H9 (cell line): ENCODE measurements around the gene RPP25. TPM values are rescaled to one million over a fixed set of nuclear protein-coding genes. Genes with fewer than 3 reads are reported as not detected.

Experiments
- DNase-seq: peaks from one replicate; pipeline ENCODE4 v3.0.0-alpha.2; 2017
- H2AFZ ChIP-seq: one replicate; pipeline ENCODE4 v1.6.1; 2013; ENCODE audit warnings: mild to moderate bottlenecking, low read length, control low read depth, moderate library complexity
- H2AK5ac ChIP-seq: 2 replicates; pipeline ENCODE4 v1.6.1; 2013; ENCODE audit warnings: low read length, control low read depth, mixed read lengths; ENCODE audit not compliant: insufficient read length
- H2BK120ac ChIP-seq: one replicate; pipeline ENCODE4 v1.6.1; 2013; ENCODE audit warnings: low read depth, mild to moderate bottlenecking, low read length, control low read depth, inconsistent platforms; ENCODE audit not compliant: poor library complexity, severe bottlenecking
- H2BK12ac ChIP-seq: 2 replicates; pipeline ENCODE4 v1.6.1; 2013; ENCODE audit warnings: low read length, control low read depth, mixed read lengths, low read depth; ENCODE audit not compliant: insufficient read length
- H2BK15ac ChIP-seq: 2 replicates; pipeline ENCODE4 v1.6.1; 2013; ENCODE audit warnings: low read depth, low read length, control low read depth
- H2BK20ac ChIP-seq: one replicate; pipeline ENCODE4 v1.6.1; 2013; ENCODE audit warnings: low read depth, mild to moderate bottlenecking, low read length, control low read depth, inconsistent platforms; ENCODE audit not compliant: poor library complexity, severe bottlenecking
- H2BK5ac ChIP-seq: 2 replicates; pipeline ENCODE4 v1.6.1; 2013; ENCODE audit warnings: low read length, control low read depth, mixed read lengths; ENCODE audit not compliant: insufficient read length
- H3K14ac ChIP-seq: 2 replicates; pipeline ENCODE4 v1.6.1; 2013; ENCODE audit warnings: low read length, control low read depth; ENCODE audit not compliant: insufficient read depth
- H3K18ac ChIP-seq: 2 replicates; pipeline ENCODE4 v1.6.1; 2013; ENCODE audit warnings: low read depth, mild to moderate bottlenecking, mixed read lengths, low read length, control low read depth; ENCODE audit not compliant: insufficient read length
- H3K23ac ChIP-seq: 2 replicates; pipeline ENCODE4 v1.6.1; 2013; ENCODE audit warnings: low read length, control low read depth, mixed read lengths, low read depth; ENCODE audit not compliant: insufficient read length
- H3K23me2 ChIP-seq: 2 replicates; pipeline ENCODE4 v1.6.1; 2013; ENCODE audit warnings: low read depth, mild to moderate bottlenecking, mixed read lengths, low read length, control low read depth; ENCODE audit not compliant: insufficient read length, poor library complexity, severe bottlenecking
- H3K27ac ChIP-seq: 2 replicates; pipeline ENCODE4 v1.5.1; 2013; ENCODE audit warnings: low read length, control low read depth, mixed read lengths, low read depth; ENCODE audit not compliant: insufficient read length
- H3K27me3 ChIP-seq: 2 replicates; pipeline ENCODE4 v1.6.1; 2013; ENCODE audit warnings: low read length, control low read depth, inconsistent platforms; ENCODE audit not compliant: insufficient read depth
- H3K4ac ChIP-seq: 2 replicates; pipeline ENCODE4 v1.6.1; 2013; ENCODE audit warnings: low read depth, mild to moderate bottlenecking, control low read depth, inconsistent platforms, low read length, moderate library complexity
- H3K4me1 ChIP-seq: 2 replicates; pipeline ENCODE4 v1.6.1; 2013; ENCODE audit warnings: low read length, control low read depth, inconsistent platforms; ENCODE audit not compliant: insufficient read depth
- H3K4me2 ChIP-seq: 2 replicates; pipeline ENCODE4 v1.6.1; 2013; ENCODE audit warnings: low read length, control low read depth, mixed read lengths; ENCODE audit not compliant: insufficient read length, insufficient read depth
- H3K56ac ChIP-seq: 2 replicates; pipeline ENCODE4 v1.6.1; 2013; ENCODE audit warnings: low read depth, mild to moderate bottlenecking, mixed read lengths, low read length, control low read depth; ENCODE audit not compliant: insufficient read length
- H3K79me1 ChIP-seq: 2 replicates; pipeline ENCODE4 v1.6.1; 2013; ENCODE audit warnings: low read depth, mild to moderate bottlenecking, moderate library complexity, low read length, control low read depth, inconsistent platforms; ENCODE audit not compliant: insufficient read depth, poor library complexity, severe bottlenecking
- H3K79me2 ChIP-seq: 2 replicates; pipeline ENCODE4 v1.6.1; 2013; ENCODE audit warnings: low read length, control low read depth, inconsistent platforms; ENCODE audit not compliant: insufficient read depth
- H3K9ac ChIP-seq: 2 replicates; pipeline ENCODE4 v1.6.1; 2013; ENCODE audit warnings: low read length, control low read depth, mixed read lengths; ENCODE audit not compliant: insufficient read length; ENCODE audit errors: extremely low read depth
- H3K9me3 ChIP-seq: one replicate; pipeline ENCODE4 v1.6.1; 2013; ENCODE audit warnings: low read depth, low read length, inconsistent platforms; ENCODE audit not compliant: control insufficient read depth
- H3T11ph ChIP-seq: one replicate; pipeline ENCODE4 v1.6.1; 2013; ENCODE audit warnings: mild to moderate bottlenecking, low read length, control low read depth, inconsistent platforms
- H4K20me1 ChIP-seq: one replicate; pipeline ENCODE4 v1.6.1; 2013; ENCODE audit not compliant: control insufficient read depth, insufficient read length, insufficient read depth
- H4K5ac ChIP-seq: 2 replicates; pipeline ENCODE4 v1.6.1; 2013; ENCODE audit warnings: low read depth, mild to moderate bottlenecking, mixed read lengths, low read length, control low read depth; ENCODE audit not compliant: insufficient read length
- H4K8ac ChIP-seq: replicated peaks from 2 replicates; pipeline ENCODE4 v1.6.1; 2013; ENCODE audit warnings: low read length, control low read depth, mixed read lengths, low read depth; ENCODE audit not compliant: insufficient read length
- H4K91ac ChIP-seq: 2 replicates; pipeline ENCODE4 v1.6.1; 2013; ENCODE audit warnings: low read depth, mild to moderate bottlenecking, moderate library complexity, mixed read lengths, low read length, control low read depth; ENCODE audit not compliant: insufficient read length
- H3K27ac Mint-ChIP-seq, 3 experiments: 2 replicates in 2 of 3; 3 replicates in 1 of 3; pipeline ENCODE4 v1.8.0; 2020 to 2021; ENCODE audit warnings: mixed read lengths in 3 of 3, mild to moderate bottlenecking in 1 of 3, moderate library complexity in 1 of 3
- H3K27me3 Mint-ChIP-seq: 2 replicates; pipeline ENCODE4 v1.8.0; 2021; ENCODE audit warnings: low read depth, mild to moderate bottlenecking, moderate library complexity, mixed read lengths
- H3K36me3 Mint-ChIP-seq, 3 experiments: 2 replicates in 2 of 3; 3 replicates in 1 of 3; pipeline ENCODE4 v1.8.0; 2020 to 2021; ENCODE audit warnings: low read depth in 3 of 3, mixed read lengths in 3 of 3; ENCODE audit not compliant: insufficient read depth in 1 of 3
- H3K4me1 Mint-ChIP-seq, 2 experiments: 2 replicates each; pipeline ENCODE4 v1.8.0; 2020; ENCODE audit warnings: mixed read lengths in 2 of 2
- H3K4me3 Mint-ChIP-seq, 2 experiments: 2 replicates in 1 of 2; 3 replicates in 1 of 2; pipeline ENCODE4 v1.8.0; 2020 to 2021; ENCODE audit warnings: mild to moderate bottlenecking in 2 of 2, mixed read lengths in 2 of 2, moderate library complexity in 1 of 2
- H3K9me3 Mint-ChIP-seq, 2 experiments: 2 replicates in 1 of 2; 3 replicates in 1 of 2; pipeline ENCODE4 v1.8.0; 2020; ENCODE audit warnings: mild to moderate bottlenecking in 2 of 2, mixed read lengths in 2 of 2, moderate library complexity in 1 of 2
- WGBS: extraction: QIAGEN DNeasy Blood & Tissue Kit; methylation state at CpG from one replicate; pipeline ENCODE4 v1.1.7; 2013; ENCODE audit warnings: missing lambda C conversion rate, low lambda C conversion rate, mixed read lengths; ENCODE audit not compliant: insufficient read length; ENCODE audit errors: extremely low coverage; 5-methylcytosine and 5-hydroxymethylcytosine counted together
- long read RNA-seq: library from polyadenylated mRNA; unstranded; transcript quantifications from one replicate; pipeline ENCODE4 v2.0.0, GENCODE V29; 2020
- total RNA-seq: library from RNA; stranded (reverse); gene quantifications from 2 replicates; pipeline ENCODE4 v1.2.1, GENCODE V29; 2021
- TF ChIP-seq, protein P1 (sequence below): fragments of 200-600 bp; sonication (generic); conservative IDR thresholded peaks from 3 replicates; pipeline ENCODE4 v1.8.0; 2021; ENCODE audit warnings: antibody characterized with exemption, mild to moderate bottlenecking

RPP25 gene, protein sequence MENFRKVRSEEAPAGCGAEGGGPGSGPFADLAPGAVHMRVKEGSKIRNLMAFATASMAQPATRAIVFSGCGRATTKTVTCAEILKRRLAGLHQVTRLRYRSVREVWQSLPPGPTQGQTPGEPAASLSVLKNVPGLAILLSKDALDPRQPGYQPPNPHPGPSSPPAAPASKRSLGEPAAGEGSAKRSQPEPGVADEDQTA
- 12.6 and 13.0 TPM in 2 replicates for total RNA-seq
- long read RNA-seq, transcript RPP25-201 (1 exons, 3,049 nt) = major isoform, 68 of 68 reads
- long read RNA-seq, partial matches to known transcripts = 0 of 68 reads
- long read RNA-seq, other reads (novel, unspliced or antisense) = 0 of 68 reads

GRCh38 chr15:74956648-74957475 is at the start of gene RPP25:
Gene RPP25 (minus strand): TSS chr15:74956772. CDS start chr15:74956583, 189 bp downstream.
- no CpG with 5 or more reads among the region's 83 CpGs for WGBS

More at GRCh38 chr15:74956648-74957475, at the start of gene RPP25:
- H3K9me3 Mint-ChIP-seq = no peaks in the 10 kb centered on the region
- no peak within 1 kb of the TSS for H2BK120ac ChIP-seq
- H4K91ac ChIP-seq = no peak within 1 kb of the TSS
- peaks cover 34% of the 10 kb centered on the region for H3K23me2 ChIP-seq
- peaks cover 22 to 32% of the 10 kb centered on the region in 2 experiments for H3K4me1 Mint-ChIP-seq
- H2BK12ac ChIP-seq = no peak within 1 kb of the TSS
- H2AK5ac ChIP-seq = no peak within 1 kb of the TSS
- no peak within 1 kb of the TSS for H3K4ac ChIP-seq
- H3K79me1 ChIP-seq = no peaks in the 10 kb centered on the region
- no peaks in the 10 kb centered on the region for H3K9me3 ChIP-seq
- no peak within 1 kb of the TSS for H2AFZ ChIP-seq
- no peak within 1 kb of the TSS for H3T11ph ChIP-seq
- H2BK5ac ChIP-seq = no peak within 1 kb of the TSS
- peak within 1 kb of the TSS; percentile 67 to 92 for H3K4me3 Mint-ChIP-seq
- peaks cover 11% of the 10 kb centered on the region; the same call in 1 of the 2 replicates for H3K27me3 ChIP-seq
- no peaks in the 10 kb centered on the region; the same call in 1 of the 2 replicates for H3K4me1 ChIP-seq
- no peak within 1 kb of the TSS for H2BK20ac ChIP-seq
- H3K23ac ChIP-seq = no peak within 1 kb of the TSS
- no peak within 1 kb of the TSS for H3K56ac ChIP-seq
- H3K9ac ChIP-seq = peak within 1 kb of the TSS; percentile 46
- peaks cover 66% of the 10 kb centered on the region for H3K27me3 Mint-ChIP-seq
- 0 out of 7 replicates have a peak within 1 kb of the TSS, but pooled peaks of 1 of the 3 experiments have one; percentile 70 for H3K27ac Mint-ChIP-seq
- peaks cover 3% of the 10 kb centered on the region; the same call in 1 of the 2 replicates for H3K79me2 ChIP-seq
- DNase-seq = peak; percentile 92
- peaks cover 0 to 2% (median 0%) of the 10 kb centered on the region in 3 experiments; a peak in 2 of 7 replicates for H3K36me3 Mint-ChIP-seq
- H2BK15ac ChIP-seq = no peak within 1 kb of the TSS
- H3K27ac ChIP-seq = no peak within 1 kb of the TSS
- TF ChIP-seq, protein P1, sequence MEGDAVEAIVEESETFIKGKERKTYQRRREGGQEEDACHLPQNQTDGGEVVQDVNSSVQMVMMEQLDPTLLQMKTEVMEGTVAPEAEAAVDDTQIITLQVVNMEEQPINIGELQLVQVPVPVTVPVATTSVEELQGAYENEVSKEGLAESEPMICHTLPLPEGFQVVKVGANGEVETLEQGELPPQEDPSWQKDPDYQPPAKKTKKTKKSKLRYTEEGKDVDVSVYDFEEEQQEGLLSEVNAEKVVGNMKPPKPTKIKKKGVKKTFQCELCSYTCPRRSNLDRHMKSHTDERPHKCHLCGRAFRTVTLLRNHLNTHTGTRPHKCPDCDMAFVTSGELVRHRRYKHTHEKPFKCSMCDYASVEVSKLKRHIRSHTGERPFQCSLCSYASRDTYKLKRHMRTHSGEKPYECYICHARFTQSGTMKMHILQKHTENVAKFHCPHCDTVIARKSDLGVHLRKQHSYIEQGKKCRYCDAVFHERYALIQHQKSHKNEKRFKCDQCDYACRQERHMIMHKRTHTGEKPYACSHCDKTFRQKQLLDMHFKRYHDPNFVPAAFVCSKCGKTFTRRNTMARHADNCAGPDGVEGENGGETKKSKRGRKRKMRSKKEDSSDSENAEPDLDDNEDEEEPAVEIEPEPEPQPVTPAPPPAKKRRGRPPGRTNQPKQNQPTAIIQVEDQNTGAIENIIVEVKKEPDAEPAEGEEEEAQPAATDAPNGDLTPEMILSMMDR = no peak
- no peak within 1 kb of the TSS for H4K8ac ChIP-seq
- peak within 1 kb of the TSS; percentile 57 for H3K18ac ChIP-seq
- H4K20me1 ChIP-seq = no peaks in the 10 kb centered on the region
- peak within 1 kb of the TSS; percentile 88 for H3K14ac ChIP-seq
- H4K5ac ChIP-seq = no peak within 1 kb of the TSS
- H3K4me2 ChIP-seq = peak within 1 kb of the TSS; percentile 72
